NCI-H524 (cell line): ENCODE results near the gene PTDSS2.
"Not testable (repeated sequence)": the region's sequence is repeated elsewhere in the genome, so short reads cannot be mapped to it uniquely, and the experiment has no call there.

Experiments used
- DNase-seq, 2 experiments: peaks; one replicate each; lab custom pipeline; 2025; lab: John Stamatoyannopoulos, UW

The PTDSS2 gene

DNA sequence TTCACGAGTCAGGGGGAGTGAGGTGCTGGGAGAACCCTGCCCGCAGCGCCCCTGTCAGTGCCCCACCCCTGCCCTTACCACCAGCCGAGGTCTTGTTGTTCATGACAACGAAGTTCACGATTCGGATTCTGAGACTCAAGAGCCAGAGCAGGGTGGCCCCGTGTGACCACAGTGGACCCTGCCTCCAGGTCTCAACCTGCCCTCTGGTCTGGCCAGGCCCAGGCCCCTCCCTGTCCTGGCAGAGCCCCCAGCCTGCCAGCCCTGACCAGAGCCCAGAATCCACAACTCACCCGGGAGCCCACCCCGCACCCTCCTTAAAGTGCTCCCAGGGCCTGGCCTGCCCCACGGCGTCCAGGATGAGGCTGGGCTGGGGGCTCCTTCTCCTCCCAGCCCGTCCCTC lies 18.2 kb upstream of the PTDSS2 start:
- no peak for DNase-seq

GRCh38 chr11:432501-433100 lies 17.5 kb upstream of the PTDSS2 start:
- no peak for DNase-seq

GRCh38 chr11:433111-433510 lies 17.0 kb upstream of the PTDSS2 start:
- DNase-seq, result no peak

GRCh38 chr11:433641-434040 lies 16.4 kb upstream of the PTDSS2 start:
- DNase-seq, result no peak

DNA sequence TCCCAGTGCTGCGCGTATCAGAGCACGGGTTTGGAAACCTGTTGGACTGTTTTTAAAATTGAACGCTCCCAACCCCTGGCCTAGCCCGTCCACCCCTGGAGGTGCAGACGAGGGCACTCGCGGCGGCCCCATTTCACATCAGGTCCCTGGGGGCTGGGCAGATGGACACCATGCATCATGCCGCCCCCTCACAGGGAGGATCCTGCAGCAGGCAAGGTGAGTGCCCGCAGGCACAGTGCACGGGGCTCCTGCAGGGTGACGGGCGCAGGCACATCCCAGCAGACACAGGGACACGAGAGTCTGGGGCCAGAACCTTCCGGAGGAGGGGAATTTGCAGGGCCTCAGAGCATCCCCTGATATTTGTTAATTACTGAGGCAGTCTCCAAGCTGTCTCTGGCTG lies 15.6 kb upstream of the PTDSS2 start:
- DNase-seq, result no peak

GRCh38 chr11:434999-435740 lies 14.9 kb upstream of the PTDSS2 start:
- not testable (repeated sequence) for DNase-seq

GRCh38 chr11:437228-437870 lies 12.7 kb upstream of the PTDSS2 start:
- DNase-seq, result no peak

DNA sequence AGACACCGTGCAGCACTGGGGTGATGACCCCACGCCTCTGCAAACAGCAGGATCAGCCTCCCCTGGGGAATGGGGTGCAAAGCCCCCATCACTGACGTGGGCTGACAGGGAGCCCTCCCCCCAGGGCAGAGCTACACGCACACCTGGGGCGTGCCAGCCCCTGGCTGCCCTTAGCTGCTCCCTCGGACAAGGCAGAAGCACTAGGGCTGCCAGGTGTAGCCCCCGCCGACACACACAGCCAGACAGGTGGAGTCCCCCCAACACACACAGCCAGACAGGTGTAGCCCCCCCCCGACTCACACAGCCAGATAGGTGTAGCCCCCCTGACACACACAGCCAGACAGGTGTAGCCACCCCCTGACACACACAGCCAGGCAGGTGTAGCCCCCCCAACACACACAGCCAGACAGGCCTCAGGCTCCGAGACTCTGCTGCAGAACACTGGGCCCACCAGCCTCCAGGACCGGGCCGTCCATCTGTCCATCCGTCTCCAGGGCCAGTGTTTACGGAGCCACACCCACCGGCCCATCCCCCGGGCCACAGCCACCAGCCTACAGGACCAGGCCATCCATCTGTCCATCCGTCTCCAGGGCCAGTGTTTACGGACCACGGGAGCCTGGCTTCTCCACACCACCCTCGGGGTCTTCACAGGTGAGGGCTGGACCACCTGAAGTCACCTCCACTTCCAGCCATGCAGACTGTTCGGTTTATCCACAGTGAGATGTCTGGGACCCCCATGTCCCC lies 11.8 kb upstream of the PTDSS2 start:
- DNase-seq, result no peak

- no peak for DNase-seq
Observed at GRCh38 chr11:439315-440064, 10.6 kb upstream of the PTDSS2 start.

DNA sequence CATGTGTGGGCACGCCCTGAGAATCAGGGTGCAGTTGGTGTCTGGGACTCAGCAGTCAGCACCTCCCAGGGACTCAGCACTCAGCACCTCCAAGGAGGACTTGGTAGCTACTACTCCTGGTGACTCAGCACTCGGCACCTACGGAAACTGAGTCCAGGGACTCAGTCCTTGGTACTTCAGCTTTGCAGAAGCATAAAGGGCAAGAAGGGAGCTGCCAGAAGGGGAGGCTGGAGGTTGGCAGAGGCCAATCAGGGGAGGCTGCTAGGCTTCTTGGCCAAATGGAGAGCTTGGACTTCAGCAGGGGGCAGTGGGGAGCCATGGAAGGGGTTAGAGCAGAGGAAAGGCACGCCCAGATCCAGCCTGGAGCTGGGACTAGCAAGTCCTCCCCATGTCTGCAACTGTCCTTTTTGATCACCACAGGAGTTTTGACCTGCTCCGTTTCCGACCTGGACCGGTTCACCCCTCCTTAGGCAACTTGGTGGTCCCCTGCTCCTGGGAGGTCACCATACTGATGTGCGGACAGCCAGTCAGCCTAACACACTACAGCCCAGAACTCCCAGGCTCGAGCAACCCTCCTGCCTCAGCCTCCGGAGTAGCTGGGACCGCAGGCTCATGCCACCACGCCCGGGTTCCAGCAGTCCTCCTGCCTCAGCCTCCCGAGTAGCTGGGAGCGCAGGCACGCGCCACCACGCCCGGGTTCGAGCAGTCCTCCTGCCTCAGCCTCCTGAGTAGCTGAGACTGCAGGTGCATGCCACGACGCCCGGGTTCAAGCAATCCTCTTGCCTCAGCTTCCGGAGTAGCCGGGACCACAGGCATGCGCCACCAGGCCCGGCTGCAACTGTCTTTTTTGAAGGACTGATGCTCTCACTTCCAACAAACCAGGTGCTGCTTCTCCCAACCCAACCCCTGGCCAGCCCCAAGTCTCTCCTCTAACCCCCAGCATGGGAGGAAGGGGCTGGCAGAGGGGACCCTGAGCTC lies 9.7 kb upstream of the PTDSS2 start:
- DNase-seq, result peak in 1 of 2 experiments; percentile 23

DNA sequence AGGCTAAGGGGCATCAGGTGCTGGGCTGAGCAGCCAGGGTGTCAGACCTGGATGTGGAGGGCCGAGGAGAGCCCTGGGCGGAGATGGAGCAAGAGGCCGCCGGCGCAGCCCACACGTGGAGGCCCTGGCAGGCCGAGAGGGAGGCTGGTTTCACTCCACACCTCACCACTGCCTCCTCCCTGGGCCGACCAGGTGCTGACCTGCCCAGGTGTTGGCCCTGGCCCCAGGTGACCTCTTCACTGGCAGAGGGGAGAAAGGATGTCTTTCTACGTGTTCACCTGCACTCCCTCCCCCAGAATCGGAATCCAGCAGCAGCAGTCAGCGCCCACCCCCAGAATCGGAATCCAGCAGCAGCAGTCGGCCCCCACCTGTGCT lies 9.0 kb upstream of the PTDSS2 start:
- DNase-seq, result no peak

- peak in 1 of 2 experiments; percentile 47 for DNase-seq
Observed at GRCh38 chr11:441418-442274, 8.4 kb upstream of the PTDSS2 start, which contains the start of gene ANO9. TSS of gene ANO9 (minus strand) at chr11:442011. CDS start at chr11:441926, 85 bp downstream.

DNA sequence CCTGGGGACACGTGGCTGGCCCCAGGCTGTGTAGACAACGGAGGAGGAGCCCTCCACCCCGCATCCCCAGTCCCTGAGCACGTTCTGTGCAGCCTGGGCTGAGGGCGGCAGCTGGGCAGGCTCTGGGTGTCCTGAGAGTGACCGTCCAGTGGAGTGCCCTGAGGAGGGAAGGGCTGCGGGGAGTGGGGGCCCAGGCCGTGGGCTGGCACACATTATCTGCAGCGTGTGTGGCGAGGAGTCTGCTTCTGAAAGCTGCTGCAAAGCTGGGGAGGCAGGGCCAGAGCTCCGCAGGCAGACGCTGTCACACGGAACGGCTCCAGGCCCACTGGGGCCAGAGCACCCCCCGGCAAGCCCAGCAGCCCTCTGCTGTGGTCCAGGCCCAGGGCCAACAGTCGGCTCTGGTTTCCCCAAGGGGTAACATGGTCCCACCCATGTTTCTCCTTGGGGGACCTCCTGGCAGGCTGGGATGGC lies 7.4 kb upstream of the PTDSS2 start:
- DNase-seq, result no peak

DNA sequence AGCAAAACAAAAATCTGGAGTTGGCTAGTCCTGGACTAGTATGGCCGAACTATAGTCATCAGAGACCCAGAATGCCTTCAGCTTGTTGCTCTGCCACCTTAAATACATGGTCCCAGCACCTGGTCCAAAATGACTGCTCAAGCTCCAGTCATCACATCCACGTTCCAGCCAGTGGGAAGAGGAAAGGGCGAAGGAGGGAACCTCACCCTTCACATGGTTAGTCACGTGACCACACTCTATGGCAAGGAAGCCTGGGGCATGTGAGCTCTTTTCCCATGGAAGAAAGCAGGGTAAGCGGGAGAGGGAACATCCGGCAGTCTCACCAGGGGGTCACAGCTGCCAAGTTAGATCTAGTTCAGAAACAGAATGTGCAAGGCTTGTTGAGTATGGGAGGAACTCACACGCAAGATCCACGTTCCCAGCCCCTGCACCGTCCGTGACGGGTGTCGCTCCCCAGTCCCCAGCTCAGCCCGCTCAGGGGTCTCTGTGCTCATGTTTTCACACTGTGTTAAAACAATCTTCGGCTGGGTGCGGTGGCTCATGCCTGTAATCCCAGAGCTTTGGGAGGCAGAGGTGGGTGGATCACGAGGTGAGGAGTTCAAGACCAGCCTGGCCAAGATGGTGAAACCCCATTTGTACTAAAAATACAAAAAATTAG lies 6.4 kb upstream of the PTDSS2 start:
- DNase-seq, result peak; percentile 69 to 83

- DNase-seq, result peak; percentile 87 to 90
Observed at GRCh38 chr11:444396-445144, 5.5 kb upstream of the PTDSS2 start.

DNA sequence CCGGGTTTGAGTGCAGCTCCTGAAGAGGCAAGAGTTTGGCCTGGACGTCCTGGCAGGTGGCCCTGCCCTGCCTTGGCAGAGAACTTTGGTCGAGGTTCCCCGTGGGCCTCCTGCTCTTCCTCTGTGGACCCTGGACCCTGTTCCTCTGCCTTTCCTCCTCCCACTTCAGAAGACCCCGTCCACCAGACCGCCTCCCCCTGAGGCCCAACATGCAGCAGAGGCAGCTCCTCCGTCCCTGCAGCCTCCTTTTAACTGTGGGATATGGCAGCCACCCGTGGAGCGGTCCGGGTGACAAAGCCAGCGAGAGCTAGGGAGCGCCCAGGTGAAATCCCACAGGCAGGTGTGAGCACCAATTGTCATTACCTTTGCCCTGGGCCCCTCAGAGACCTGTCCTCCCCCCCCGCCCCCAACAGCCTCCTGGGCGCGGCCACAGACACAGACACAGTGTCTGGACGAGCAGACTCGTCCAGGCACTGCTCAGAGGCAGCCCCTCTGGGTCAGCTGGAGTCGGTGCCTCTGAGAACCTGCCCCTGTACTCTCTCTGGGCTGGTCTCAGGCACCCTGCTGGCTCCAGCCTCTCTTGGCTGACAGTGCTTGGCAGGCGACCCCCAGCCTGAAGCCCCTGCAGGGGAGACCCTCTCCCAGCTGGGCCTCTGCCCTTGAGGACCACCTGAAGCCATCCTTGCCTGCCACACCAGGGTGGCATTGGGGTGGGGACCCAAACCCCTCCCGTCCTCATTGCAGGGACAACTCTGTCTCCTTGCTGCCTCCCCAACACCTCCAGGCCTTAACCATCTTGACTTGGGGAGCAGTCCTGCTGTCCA lies 4.1 kb upstream of the PTDSS2 start:
- no peak for DNase-seq

- no peak for DNase-seq
Observed at GRCh38 chr11:446891-447290, 3.2 kb upstream of the PTDSS2 start.
